GM11168 (cell line): ENCODE data around the gene CLEC2B.

ENCODE experiments used
- in situ Hi-C: fragments of 300-500 bp; cut with MboI; formaldehyde crosslinking; loops from one replicate; pipeline ENCODE4 v1.12.0; 2022; ENCODE audit warnings: low sequenced_read_pairs; ENCODE audit not compliant: unreplicated experiment

CLEC2B gene

DNA sequence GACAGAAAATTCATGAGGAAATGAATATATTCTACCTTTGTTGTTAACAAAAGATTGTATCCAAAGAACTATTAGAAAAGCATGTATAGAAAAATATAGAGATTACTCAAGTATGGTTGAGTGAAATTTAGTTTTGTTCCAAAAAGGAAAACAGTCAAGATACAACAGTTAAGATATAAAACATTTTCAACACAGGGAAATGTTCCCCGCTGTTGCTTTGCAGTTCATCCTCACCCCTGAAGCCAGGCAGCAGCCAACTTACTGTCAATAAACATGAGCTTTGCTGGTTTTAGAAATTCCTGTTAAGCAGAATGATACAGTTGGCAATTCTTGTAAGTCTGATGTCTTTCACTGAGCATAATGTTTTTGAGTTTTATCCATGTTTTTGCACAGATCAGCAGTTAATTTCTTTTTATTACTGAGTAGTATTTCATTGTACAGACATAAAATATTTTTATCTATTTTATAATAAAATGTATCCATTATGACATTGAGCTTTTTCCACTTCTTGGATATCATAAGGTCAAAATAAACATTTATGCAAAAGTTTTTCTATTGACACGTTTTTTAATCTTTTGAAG, 1.2 kb upstream of the CLEC2B start:
- in situ Hi-C loops, result no loop called here

DNA sequence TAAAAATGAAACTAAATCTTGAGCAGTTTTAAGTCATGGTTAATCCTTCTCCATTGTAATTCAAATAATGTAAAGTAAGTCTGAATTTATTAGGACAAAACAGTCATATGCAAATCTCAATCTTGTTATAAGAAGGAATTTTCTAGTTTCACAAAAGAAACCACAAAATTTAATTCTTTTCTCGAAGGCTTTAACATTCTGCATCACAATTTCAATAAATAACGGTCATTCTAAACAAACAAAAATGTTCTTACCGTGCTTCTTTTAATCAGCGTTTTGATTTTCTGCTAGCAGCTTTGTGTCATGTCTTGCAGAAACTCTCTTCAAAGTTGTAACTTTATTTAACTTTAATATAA, 225 bp downstream of the CLEC2B start:
- in situ Hi-C loops, result no loop called here

DNA sequence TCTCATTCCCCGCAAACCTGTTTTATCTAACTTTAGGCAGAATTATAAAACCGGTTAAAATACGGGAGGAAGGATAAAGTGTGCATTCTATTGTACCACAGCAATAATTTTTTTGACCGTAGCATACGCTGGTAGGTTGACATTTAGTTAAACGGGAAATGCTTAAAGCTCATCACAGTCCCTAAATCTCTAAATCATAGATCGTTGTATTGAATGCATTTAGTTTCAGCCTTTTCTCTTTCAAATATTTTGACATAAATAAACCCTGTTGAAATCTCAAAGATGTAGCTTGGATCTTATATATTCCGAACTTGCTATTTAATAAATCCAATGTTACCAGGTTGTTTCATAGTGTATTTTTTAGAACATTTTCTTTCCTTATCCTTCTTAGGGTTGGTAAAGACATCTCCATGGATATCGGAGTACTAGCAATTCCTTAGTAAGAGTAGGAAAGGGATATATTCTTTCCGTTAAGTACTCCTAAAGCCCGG, 798 bp downstream of the CLEC2B start:
- in situ Hi-C loops, result no loop called here

DNA sequence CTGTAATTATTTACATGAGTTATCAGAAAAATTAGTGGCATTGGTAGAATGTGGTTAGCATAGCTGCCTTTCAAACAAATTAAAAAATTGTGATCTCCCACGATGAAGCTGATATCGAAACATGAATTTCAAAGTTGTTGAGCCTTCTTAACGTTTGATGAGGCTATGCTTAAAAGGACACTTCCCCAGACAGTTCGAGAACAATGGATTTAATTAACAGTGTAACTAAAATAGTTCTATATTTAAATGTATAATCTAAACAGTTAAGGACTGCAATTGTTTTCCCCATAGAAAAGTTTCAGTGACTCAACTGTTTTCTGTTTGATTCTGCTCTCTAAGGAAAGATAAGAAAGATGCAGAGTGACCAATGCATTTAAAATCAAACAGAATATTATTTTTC, 1.6 kb downstream of the CLEC2B start:
- in situ Hi-C loops, result no loop called here

DNA sequence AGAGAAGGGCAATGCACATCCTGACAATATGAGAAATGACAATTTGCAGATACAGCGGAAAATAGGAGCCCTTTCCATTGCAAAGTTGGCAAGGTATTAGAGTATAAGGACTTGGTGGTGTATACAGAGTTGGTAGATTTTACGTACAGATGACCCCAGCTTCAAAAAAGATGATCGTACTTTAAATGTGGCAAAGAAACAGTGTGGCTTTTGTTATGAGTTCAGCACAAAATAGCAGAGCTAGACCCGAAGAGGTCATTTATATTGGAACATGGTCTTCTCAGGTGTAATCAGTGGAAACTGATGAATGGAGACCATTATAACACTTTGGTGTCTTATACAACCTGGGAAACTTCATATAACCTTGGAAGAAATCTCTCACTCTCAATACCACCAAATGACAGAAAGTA, 2.3 kb downstream of the CLEC2B start:
- in situ Hi-C loops, result no loop called here

DNA sequence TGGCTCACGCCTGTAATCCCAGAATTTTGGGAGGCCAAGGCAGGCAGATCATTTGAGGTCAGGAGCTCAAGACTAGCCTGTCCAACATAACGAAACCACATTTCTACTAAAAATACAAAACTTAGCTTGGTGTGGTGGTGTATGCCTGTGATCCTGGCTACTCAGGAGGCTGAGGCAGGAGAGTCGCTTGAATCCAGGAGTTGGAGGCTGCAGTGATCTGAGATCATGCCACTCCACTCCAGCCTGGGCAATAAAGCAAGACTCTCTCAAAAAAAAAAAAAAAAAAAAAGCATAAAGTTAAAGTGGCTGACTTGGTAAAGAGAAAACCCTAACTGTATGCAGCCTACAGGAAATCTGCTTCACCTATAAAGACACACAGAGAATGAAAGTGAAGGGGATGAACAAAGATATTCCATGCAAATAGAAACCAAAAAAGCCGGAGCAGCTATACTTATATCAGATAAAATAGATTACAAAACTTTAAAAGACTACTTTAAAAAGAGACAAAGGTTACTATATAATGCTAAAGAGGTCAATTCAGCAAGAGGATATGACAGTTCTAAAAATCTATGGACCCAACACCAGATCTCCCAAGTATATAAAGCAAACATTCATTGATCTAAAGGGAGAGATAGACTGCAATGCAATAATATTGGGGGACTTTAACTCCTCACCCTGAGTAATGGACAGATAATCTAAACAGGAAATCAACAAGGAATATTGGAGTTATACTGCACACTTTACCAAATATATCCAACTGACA, 4.1 kb downstream of the CLEC2B start:
- in situ Hi-C loops, result no loop called here

DNA sequence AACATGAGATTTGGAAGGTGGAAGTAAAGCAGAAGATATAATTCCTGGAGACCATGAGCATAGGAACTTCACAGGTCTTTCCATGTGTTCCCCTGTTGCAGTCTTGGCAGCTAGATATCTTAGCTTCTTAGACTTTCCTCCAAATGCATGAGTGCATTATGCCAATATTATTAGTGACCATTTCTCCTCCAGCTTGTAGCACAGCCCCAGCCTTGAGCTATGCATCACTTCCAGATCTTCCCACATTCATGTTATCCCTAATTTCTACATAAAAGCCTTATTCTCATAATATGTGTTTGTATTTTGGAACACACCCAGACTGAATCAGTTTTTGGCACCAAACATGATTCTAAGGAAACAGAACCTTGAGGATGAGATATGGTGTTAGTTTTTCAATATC, 11.0 kb downstream of the CLEC2B start:
- in situ Hi-C loops, result no loop called here

DNA sequence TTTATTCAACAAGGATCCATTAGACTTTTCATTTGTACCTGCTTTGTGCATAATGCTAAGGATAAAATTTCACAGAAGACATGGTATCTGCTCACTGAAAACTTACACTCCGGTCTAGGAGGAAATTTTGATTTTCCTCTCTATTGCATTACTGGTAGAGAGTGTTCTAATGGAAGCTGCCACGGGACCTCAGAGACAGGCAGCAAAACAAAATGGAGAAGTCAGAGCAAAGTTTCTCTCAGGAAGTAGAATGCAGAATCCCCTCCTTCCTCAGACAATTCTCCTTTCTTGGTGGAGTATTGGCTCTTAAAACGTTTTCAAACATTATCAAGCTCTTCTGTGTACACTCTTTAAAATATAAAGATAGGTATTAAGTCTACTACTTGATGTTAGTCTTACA, 12.3 kb downstream of the CLEC2B start:
- in situ Hi-C loops, result no loop called here

DNA sequence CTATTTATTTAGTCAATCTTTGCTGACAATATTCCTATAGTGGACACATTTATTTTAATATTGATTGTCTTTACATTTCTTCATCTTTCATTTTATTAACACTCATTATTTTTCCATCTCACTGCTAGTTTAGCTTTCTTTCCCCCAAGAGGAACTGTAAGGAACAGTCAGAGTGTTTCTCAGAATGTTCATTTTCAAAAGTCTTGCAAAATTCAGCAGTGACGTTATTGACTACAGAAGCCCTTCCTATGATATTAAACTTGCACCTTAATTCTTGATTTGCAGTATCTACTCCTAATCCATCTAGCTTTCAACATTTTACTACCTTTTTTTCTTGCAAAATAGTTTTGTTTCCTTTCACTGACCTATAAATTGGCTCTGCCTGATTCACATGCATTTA, 13.0 kb downstream of the CLEC2B start:
- in situ Hi-C loops, result no loop called here

DNA sequence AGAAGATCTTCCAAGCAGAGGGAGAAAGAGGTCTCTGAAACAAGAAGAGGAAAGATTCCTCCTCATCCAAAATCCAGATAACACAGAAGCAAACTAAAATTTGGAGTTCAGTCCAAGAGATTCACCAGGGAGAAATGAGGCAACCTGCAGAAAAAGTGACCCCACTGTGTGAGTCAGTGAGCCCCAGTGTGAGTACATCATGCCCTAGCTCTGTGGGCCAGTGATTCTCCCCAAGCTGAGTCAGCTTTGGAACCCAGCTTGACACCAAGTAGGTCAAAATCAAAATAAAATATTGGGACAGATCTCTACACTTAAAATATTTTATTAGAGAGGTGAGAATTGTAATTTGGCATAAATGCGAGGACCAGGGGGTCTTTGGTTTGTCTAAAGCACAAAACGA, 17.2 kb downstream of the CLEC2B start:
- in situ Hi-C loops, result no loop called here

DNA sequence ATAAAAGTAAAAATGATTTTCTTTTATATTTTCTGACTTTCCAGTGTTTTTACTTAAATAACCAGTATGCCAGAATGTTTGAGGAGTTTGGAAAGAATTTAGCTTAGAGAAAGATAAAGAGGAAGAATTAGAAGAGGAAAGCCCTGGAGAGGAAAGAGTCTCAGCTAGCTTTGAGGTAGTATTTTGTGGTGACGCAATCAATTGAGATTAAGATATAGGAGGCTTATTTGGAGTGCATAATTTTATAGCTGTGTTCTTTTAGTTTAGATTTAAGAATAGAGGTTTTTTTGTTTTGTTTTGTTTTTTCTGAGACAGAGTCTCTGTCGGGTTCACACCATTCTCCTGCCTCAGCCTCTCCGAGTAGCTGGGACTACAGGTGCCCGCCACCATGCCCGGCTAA, 18.1 kb downstream of the CLEC2B start:
- in situ Hi-C loops, result no loop called here

DNA sequence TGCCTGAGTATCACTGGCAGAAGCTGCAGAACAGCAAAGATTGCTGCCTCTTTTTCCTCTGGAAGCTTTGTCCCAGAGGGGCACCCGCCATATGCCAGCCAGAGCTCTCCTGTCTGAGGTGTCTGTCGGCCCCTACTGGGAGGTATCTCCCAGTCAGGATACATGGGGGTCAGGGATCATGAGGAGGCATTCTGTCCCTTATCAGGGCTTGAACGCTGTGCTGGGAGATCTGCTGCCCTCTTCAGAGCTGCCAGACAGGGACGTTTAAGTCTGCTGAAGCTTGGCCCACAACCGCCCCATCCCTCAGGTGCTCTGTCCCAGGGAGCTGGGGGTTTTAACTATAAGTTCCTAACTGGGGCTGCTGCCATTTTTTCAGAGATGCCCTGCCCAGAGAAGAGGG, 20.3 kb downstream of the CLEC2B start:
- in situ Hi-C loops, result no loop called here

DNA sequence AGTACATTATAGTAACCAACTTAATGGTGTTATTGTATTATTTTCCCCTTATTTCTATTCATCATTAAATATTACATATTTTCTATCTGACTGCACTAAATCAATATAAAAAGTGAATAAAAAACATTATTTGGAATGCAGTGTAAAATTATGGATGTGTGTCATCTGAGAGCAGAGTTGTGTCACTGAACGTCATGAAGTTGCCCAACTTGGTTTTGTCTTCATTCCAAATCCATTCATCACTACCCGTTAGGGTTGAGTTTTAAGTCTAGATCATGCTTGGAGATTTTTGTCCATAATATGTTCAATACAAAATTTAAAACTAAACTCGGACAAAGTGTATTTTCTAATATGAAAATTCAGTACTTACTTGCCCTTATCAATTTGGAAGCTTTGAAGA, 25.7 kb downstream of the CLEC2B start:
- in situ Hi-C loops, result no loop called here

DNA sequence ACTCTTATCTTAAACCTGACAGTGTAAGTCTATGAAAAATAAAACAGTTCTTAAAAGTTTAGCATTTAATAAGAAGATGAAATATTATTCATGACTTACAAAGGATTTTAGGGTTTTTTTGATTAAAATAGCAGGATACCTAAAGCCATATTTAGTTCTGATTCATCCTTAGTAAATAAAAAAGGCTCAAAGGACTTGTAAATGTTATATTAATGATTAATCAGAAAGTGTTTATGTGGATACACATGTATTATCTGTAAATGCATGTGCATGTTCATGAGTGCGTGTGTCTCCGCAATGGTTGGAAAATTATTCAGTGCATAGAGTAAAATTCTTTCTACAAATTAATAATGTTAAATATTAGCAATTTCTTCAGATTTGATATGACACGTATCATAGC, 37.4 kb downstream of the CLEC2B start:
- in situ Hi-C loops, result no loop called here

DNA sequence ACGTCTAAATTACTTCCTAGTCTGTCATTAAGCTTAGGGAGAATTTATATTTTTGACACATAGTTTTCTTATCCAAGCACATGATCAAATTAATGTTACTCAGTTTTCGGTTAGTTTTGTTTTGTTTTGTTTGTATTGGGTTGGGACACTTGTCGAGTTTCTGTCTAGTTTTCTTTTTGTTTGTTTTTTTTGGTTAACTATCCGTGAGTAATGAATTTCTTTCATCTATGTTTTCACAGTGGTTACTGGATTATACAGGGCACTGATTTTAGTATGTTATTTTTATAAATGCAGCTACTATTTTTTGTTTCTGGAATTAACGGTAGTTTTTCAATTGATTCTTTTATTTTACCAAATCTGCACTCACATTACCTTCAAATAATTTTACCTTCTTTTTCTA, 39.2 kb downstream of the CLEC2B start:
- in situ Hi-C loops, result no loop called here

DNA sequence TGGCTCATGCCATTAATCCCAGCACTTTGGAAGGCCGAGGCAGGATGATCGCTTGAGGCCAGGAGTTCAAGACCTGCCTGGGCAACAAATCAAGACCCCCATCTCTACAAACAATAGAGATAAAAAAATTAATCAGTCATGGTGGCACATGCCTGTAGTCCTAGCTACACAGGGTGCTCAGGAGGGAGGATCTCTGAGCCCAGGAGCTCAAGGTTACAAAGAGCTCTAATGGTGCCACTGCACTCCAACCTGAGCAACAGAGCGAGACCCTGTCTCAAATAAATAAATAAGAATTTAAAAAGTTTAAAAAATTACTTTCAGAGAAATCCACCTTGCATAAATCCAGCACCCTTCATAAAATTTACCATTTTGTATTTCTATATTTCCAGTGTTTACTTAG, 39.7 kb downstream of the CLEC2B start:
- in situ Hi-C loops, result no loop called here

DNA sequence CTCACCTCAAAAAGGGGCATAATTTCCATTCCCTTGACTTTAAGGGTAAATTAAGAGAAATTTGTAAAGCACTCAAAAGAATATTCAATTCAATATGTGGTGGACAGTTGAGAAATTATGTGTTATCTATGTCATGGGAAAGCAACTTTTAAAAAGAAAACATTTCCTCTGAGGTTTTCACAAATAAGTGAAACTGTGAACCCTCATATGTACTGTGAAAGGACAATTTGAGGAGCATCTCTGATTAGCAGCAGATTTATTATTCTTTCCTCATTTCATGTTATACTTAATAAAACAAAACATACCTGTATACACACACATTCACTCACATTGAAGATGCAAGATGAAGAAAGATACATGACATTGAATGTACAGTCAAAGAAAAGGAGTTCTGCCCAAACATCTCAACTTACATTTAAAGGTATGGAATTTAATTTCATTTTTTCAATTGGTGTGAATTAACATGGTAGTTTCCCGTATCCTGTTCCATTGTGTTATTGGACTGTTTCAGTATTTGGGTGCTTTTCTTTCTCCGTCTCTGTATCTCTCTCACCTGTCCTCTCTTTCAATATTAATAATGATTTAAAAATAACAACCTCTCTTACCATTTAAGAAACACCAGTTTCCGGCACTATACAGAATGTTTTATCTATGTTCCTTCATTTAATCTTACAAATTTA, 41.8 kb downstream of the CLEC2B start, which contains the start of gene KLRF1:
TSS of gene KLRF1 (plus strand) at position 273 of the 680 bp plus-strand sequence. CDS start at position 337, 64 bp downstream.
- in situ Hi-C loops, result no loop called here

DNA sequence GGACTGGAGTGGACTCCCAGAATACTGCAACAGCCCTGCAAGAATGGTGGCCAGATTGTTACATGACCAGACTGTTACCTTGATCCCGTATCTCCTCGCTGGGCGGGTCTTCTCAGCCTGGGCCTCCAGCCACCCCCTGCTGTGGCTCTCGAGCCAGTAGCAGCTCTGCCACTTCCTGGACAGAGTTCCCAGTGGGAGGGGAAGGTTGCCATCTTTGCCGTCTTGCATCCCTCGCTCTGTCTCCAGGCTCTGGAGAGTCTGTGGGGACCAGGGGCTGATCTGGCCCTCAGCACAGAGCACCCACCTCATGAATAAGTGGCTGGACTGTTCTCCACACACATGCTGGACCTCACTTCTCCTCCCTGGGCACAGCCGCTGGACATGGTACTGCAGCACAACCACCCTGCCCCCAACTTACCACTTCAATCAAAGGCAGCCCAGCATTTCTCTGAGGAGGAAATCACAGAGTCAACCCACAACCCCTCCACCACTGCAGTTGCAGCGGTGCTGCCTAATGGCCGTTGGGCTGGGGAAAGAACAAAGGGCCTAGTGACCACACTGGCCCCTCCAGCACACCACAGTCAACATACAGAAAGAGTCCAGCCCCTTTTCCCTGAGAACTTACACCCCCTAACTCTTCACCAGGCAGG, 48.7 kb downstream of the CLEC2B start:
- in situ Hi-C loops, result loop anchor here (25.0 kb wide), 1 partner anchor 317 kb away; the partner anchor contains the start of gene CLEC7A

DNA sequence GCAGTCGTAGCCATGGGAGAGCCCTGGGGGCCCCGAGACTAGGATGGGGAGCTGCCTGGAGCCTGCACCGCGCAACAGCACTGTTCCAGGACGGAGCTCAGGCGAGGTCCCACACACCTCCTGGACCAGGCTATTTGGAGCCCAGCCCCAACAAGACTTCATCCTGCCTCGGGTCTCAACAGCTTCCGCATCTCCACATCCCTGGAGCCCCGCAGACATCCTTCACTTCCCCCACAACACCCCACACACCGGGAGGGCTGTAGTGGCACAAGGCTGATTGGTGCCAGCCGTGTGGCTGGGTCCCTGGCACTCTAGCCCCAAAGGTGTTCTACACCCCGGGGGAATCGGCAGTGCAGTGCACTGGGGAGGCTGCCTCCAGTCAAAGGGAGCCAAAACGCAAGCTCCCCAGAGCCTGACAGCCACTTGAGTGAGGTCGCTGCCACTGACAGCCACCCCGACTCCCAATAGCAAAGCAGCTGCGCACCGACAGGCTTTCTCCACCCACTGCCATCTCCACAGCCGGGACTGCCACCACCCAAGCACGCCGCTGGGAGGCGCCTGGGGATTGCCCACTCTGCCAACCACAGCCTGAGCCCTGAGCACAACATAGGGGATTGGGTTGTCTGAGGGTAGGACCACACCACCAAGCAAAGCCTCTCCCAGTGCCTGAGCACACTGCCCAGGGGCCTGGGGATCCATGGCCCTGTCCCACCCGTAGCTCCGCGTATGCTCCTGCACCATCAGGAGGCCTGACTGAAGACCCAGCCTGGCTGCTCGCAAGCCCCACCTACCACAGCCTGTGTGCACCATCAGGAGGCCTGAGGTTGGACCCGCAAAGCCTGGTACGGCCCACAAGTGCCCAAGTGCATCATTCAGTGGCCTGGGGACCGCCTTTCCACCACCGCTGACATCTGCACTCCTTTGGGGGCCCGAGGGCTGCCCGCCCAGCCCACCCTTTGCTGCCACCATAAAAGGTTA, 55.0 kb downstream of the CLEC2B start:
- in situ Hi-C loops, result loop anchor here (25.0 kb wide), 1 partner anchor 323 kb away; the partner anchor contains the start of gene CLEC7A

DNA sequence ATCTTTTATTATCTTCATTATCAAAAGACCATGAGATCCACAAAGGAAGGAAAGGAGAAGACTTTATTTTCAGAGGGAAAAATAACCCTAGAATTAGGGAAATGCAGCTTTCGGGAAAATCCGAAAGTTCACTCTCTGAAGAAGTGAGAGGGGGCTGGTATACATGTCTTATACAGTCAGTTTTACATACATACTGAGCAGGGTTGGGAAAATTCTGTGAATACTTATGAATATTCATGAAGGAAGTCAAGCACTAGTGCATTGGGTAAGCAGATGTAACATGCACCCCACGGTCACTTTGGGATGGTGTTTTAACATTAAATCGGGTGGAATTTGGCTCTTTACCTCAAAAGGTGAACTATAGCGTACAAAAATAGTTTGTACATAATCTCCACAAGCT, 57.5 kb downstream of the CLEC2B start:
- in situ Hi-C loops, result loop anchor here (25.0 kb wide), 1 partner anchor 326 kb away; the partner anchor contains the start of gene CLEC7A
